GM19193 (cell line): ENCODE measurements around the gene TRA2B.

ENCODE experiments used
- POLR2A ChIP-seq: IDR thresholded peaks from 4 replicates; pipeline ENCODE4 v1.6.1; 2011; ENCODE audit not compliant: insufficient read depth, insufficient read length; ENCODE audit errors: extremely low read depth

The TRA2B gene

GRCh38 chr3:185937689-185938374 is at the start of gene TRA2B:
Gene TRA2B, minus strand, starts transcription at chr3:185938014. Its CDS starts 154 bp downstream, at chr3:185937860.
- peak; percentile 100 for TF ChIP-seq POLR2A

- no peak for TF ChIP-seq POLR2A
Measured at GRCh38 chr3:185986198-185986777, 48.5 kb upstream of the TRA2B start.

GRCh38 chr3:185984203-185984602 is 46.4 kb upstream of the TRA2B start:
- no peak for TF ChIP-seq POLR2A

- no peak for TF ChIP-seq POLR2A
Measured at GRCh38 chr3:185983495-185984141, 45.8 kb upstream of the TRA2B start.

- no peak for TF ChIP-seq POLR2A
Measured at GRCh38 chr3:185982632-185983031, 44.8 kb upstream of the TRA2B start.

GRCh38 chr3:185981621-185982020 is 43.8 kb upstream of the TRA2B start:
- no peak for TF ChIP-seq POLR2A

- no peak for TF ChIP-seq POLR2A
Measured at GRCh38 chr3:185979721-185980121, 41.9 kb upstream of the TRA2B start.

- TF ChIP-seq POLR2A = no peak
Measured at GRCh38 chr3:185978516-185978915, 40.7 kb upstream of the TRA2B start.

GRCh38 chr3:185977679-185978040 is 39.8 kb upstream of the TRA2B start:
- TF ChIP-seq POLR2A = no peak

- no peak for TF ChIP-seq POLR2A
Measured at GRCh38 chr3:185976977-185977678, 39.3 kb upstream of the TRA2B start.

GRCh38 chr3:185976100-185976499 is 38.3 kb upstream of the TRA2B start:
- TF ChIP-seq POLR2A = no peak

GRCh38 chr3:185971579-185971978 is 33.8 kb upstream of the TRA2B start:
- TF ChIP-seq POLR2A = no peak

- TF ChIP-seq POLR2A = no peak
Measured at GRCh38 chr3:185968168-185968567, 30.4 kb upstream of the TRA2B start.

- no peak for TF ChIP-seq POLR2A
Measured at GRCh38 chr3:185966655-185967054, 28.8 kb upstream of the TRA2B start.

- no peak for TF ChIP-seq POLR2A
Measured at GRCh38 chr3:185965496-185965895, 27.7 kb upstream of the TRA2B start.
